ENCODE results near the gene EPHB1.

Gene EPHB1

GRCh38 chr3:135261916-135262315 lies 466.9 kb downstream of the EPHB1 start:
- intact Hi-C loops (cut with DNase I): no loop called here
- no peak for DNase-seq

DNA sequence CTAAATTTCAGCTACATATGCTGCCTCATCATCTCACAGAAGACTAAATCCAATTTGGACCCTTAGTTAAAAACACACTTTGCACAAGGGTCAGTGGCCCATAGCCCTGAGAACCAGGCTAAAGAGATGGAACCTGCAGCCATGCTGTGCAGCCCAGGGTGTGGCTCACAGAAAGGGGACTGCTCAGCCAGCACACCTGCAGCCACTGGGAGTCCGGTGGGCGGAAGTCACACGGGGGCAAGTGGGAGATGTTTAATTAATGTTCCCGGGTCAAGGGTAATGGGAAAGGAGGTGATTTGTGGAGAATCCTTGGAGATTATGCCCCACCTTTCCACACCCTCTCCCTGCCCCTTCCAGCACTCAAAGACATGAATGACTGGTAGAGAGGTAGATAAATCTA lies 467.4 kb downstream of the EPHB1 start:
- intact Hi-C loops (cut with DNase I): no loop called here
- DNase-seq: no peak

GRCh38 chr3:135263331-135263730 lies 468.3 kb downstream of the EPHB1 start:
- no peak for DNase-seq
- intact Hi-C loops (cut with DNase I): no loop called here

GRCh38 chr3:135267487-135267886 lies 472.4 kb downstream of the EPHB1 start:
- intact Hi-C loops (cut with DNase I): no loop called here

GRCh38 chr3:135268941-135269532 lies 474.0 kb downstream of the EPHB1 start:
- no peak for DNase-seq

More at GRCh38 chr3:135267487-135267886, 472.4 kb downstream of the EPHB1 start:
- no peak for DNase-seq

GRCh38 chr3:135271177-135272025 lies 476.3 kb downstream of the EPHB1 start:
- DNase-seq: no peak
- intact Hi-C loops (cut with DNase I): no loop called here

More at GRCh38 chr3:135268941-135269532, 474.0 kb downstream of the EPHB1 start:
- intact Hi-C loops (cut with DNase I): no loop called here

DNA sequence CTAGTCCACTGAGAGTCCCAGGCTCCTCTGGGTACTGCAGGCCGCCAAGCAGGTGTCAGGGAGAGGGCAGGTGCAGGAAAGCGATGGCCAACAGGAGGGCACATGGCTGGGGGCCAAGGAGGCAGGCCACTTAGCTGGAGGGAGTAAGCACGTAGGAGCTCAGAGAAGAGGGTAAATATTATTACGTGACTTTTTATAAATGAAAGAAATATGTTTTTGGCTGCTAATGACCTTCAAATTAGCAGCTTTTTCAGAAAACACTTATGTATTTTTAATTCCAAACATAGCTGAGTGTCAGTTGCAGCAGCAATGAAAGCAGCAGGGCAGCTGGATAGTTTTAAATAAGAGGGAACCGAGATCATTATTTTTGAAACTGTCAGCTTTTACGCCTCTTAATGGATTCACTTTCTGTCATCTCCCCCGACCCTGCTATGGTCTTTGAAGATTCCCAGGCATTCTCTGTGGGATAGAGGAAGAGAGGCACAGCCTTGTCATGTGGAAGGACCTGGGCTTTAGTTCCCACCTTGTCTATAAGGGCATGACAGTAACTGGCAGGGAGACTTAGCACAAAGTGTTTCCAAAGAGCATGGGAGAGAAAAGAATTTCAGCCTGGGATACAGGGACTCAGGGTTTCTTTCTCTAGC lies 477.1 kb downstream of the EPHB1 start:
- intact Hi-C loops (cut with DNase I): no loop called here
- no peak for DNase-seq

GRCh38 chr3:135292162-135292561 lies 497.1 kb downstream of the EPHB1 start:
- no peak for DNase-seq
- intact Hi-C loops (cut with DNase I): no loop called here

GRCh38 chr3:135301670-135302069 lies 506.6 kb downstream of the EPHB1 start:
- intact Hi-C loops (cut with DNase I): no loop called here
- no peak for DNase-seq

DNA sequence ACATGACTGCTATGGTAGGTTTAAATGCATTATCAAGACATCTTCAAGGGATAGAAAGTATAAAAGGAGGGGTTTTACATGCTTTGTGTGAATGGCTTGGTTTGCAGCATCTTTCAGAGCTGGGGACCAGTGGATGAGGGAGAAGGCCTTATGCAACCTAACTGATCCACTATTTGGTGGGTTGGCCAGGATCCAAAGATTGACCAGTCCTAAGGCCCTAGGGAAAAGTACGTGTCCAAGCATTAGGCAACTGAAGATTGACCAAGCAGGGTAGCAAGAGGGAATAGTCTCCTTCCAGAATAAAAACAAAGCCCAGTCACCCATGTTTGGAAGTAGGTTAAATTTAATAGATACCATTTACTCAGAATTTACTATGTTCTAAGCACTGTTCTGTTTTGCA lies 509.3 kb downstream of the EPHB1 start:
- intact Hi-C loops (cut with DNase I): no loop called here
- no peak for DNase-seq
